GM18907 (cell line): Measurements from ENCODE around the gene SIGLEC15.
"Not testable (repeated sequence)": the region's sequence is repeated elsewhere in the genome, so short reads cannot be mapped to it uniquely, and the experiment has no call there.

Source experiments
- ATAC-seq: cut with Tn5 transposase; IDR thresholded peaks from one replicate; pipeline ENCODE4 v1.9.1; 2021; ENCODE audit warnings: mild to moderate bottlenecking, moderate library complexity; ENCODE audit not compliant: unreplicated experiment

Gene SIGLEC15

GRCh38 chr18:45825258-45826044, at the start of gene SIGLEC15:
SIGLEC15 (plus strand) TSS chr18:45825675; CDS start chr18:45825729, 54 bp downstream.
- ATAC-seq: no peak

GRCh38 chr18:45775743-45776142, 49.7 kb upstream of the SIGLEC15 start:
- no peak for ATAC-seq

- no peak for ATAC-seq
Measured at GRCh38 chr18:45777393-45777792, 48.1 kb upstream of the SIGLEC15 start.

GRCh38 chr18:45780568-45780967, 44.9 kb upstream of the SIGLEC15 start:
- no peak for ATAC-seq

GRCh38 chr18:45782662-45783061, 42.8 kb upstream of the SIGLEC15 start:
- peak; percentile 61 for ATAC-seq

GRCh38 chr18:45783097-45784075, 42.1 kb upstream of the SIGLEC15 start:
- no peak for ATAC-seq

GRCh38 chr18:45785134-45785533, 40.3 kb upstream of the SIGLEC15 start:
- no peak for ATAC-seq

- ATAC-seq: no peak
Measured at GRCh38 chr18:45786941-45787340, 38.5 kb upstream of the SIGLEC15 start.

- ATAC-seq: no peak
Measured at GRCh38 chr18:45787346-45787745, 38.1 kb upstream of the SIGLEC15 start.

GRCh38 chr18:45788861-45789260, 36.6 kb upstream of the SIGLEC15 start:
- no peak for ATAC-seq

GRCh38 chr18:45792506-45793263, 32.8 kb upstream of the SIGLEC15 start:
- ATAC-seq: no peak

- no peak for ATAC-seq
Measured at GRCh38 chr18:45793264-45793965, 32.1 kb upstream of the SIGLEC15 start.

- ATAC-seq: no peak
Measured at GRCh38 chr18:45801416-45802004, 24.0 kb upstream of the SIGLEC15 start.

GRCh38 chr18:45802814-45803492, 22.5 kb upstream of the SIGLEC15 start:
- ATAC-seq: no peak

- no peak for ATAC-seq
Measured at GRCh38 chr18:45805551-45805950, 19.9 kb upstream of the SIGLEC15 start.

- ATAC-seq: no peak
Measured at GRCh38 chr18:45806226-45806625, 19.2 kb upstream of the SIGLEC15 start.

- not testable (repeated sequence) for ATAC-seq
Measured at GRCh38 chr18:45807144-45807543, 18.3 kb upstream of the SIGLEC15 start.

GRCh38 chr18:45814733-45815132, 10.7 kb upstream of the SIGLEC15 start:
- ATAC-seq: not testable (repeated sequence)

GRCh38 chr18:45817543-45817942, 7.9 kb upstream of the SIGLEC15 start:
- ATAC-seq: no peak
